Measurements from ENCODE around the gene AIFM2.
A peak's percentile ranks its signal among the peaks of the same experiment; 100 is the strongest.

Gene AIFM2

DNA sequence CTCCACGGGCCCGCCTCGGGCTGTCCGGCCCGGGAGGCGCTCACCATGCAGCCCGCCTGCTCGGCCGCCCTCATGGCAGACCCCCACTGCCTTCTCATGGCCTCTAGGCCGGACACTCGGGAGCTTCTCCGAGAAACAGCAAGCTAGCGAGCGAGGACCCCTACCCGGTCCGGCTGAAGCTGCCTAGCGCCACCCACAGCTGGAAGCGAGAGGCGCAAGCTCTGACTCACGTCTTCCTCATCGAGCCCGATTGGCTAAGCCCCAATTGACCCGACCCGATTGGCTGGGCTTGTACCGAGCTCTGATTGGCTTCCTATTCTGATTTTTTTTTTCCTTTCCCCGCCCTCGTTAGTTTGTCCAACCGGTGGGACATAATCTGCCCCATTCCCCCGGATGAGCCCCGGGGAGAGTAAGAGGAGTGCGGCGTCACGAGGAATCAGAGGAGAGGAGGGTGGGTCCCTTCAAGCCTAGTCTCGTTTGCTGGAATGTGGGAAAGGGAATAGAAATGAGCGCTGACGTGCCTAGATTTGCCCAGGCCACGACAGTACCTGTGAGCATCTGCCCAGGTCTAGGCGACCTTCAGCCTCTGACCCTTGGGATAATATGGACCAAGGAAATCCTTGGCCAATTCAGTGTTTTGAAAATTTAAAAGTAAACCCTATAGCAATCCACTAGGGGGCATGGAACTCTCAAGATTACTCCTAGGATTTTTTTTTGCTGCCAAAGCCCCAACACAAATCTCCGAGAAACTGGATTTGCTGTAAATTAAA lies 14.0 kb upstream of the AIFM2 start, which contains the start of gene TYSND1:
Gene TYSND1, minus strand, starts transcription at position 212 of the 770 bp plus-strand sequence. Its CDS starts 114 bp downstream, at position 98.
- CTCF ChIA-PET, result interaction anchor here (0.5 to 3.8 kb wide), 54 partner anchors 9 to 1950 kb away, joined by 3 to 63 read pairs (median 4); partner anchors contain the start of gene AIFM2
- POLR2A ChIA-PET, result interaction anchor here (0.6 to 3.6 kb wide), 49 partner anchors 8 to 1071 kb away, joined by 3 to 81 read pairs (median 4); partner anchors contain the start of genes AIFM2, EIF4EBP2, PPA1 and SAR1A
- H3K36me3 ChIP-seq (ENCODE audit: control insufficient read depth in 2 of 2, insufficient read depth in 1 of 2, low read length in 2 of 2), result peaks cover 9 to 45% of the 10 kb centered on the region in 2 experiments
- peaks cover 6% of the 10 kb centered on the region; the same call in 1 of the 2 replicates for H3K4me1 ChIP-seq (ENCODE audit: control insufficient read depth, insufficient read depth, low read length)
- no peaks in the 10 kb centered on the region for H3K9me3 ChIP-seq (ENCODE audit: control insufficient read depth, insufficient read depth, low read depth, low read length)
- H3K4me3 ChIP-seq (ENCODE audit: low read depth, low read length), result peak within 1 kb of the TSS; percentile 64
- H3K27ac ChIP-seq (ENCODE audit: extremely low read depth, low read depth, low read length), result peak within 1 kb of the TSS; percentile 84
- TF ChIP-seq KLF16 (tag by site-specific recombination; IDR thresholded peaks at IDR 0.05), result 0 out of 2 replicates have a peak, but pooled peaks have one; percentile 18
- TF ChIP-seq IKZF3 (tag by site-specific recombination; IDR thresholded peaks at IDR 0.05), result peak; percentile 96
- peak; percentile 61 for TF ChIP-seq KLF8 (tag by site-specific recombination; IDR thresholded peaks at IDR 0.05)
- no peak for TF ChIP-seq ZNF169 (tag by site-specific recombination; IDR thresholded peaks at IDR 0.05)
- no peak for TF ChIP-seq ZNF174 (tag by site-specific recombination; IDR thresholded peaks at IDR 0.05)
- TF ChIP-seq ZBTB7A (tag by site-specific recombination; IDR thresholded peaks at IDR 0.05; ENCODE audit: low read depth), result peak; percentile 61; the same call in 1 of the 2 replicates
- TF ChIP-seq SP2 (tag by site-specific recombination; IDR thresholded peaks at IDR 0.05), result peak; percentile 95
- TF ChIP-seq ZNF140 (tag by site-specific recombination; IDR thresholded peaks at IDR 0.05), result no peak
- TF ChIP-seq, protein P1, sequence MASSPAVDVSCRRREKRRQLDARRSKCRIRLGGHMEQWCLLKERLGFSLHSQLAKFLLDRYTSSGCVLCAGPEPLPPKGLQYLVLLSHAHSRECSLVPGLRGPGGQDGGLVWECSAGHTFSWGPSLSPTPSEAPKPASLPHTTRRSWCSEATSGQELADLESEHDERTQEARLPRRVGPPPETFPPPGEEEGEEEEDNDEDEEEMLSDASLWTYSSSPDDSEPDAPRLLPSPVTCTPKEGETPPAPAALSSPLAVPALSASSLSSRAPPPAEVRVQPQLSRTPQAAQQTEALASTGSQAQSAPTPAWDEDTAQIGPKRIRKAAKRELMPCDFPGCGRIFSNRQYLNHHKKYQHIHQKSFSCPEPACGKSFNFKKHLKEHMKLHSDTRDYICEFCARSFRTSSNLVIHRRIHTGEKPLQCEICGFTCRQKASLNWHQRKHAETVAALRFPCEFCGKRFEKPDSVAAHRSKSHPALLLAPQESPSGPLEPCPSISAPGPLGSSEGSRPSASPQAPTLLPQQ (tag by site-specific recombination; IDR thresholded peaks at IDR 0.05), result peak; percentile 72
- peak; percentile 33; the same call in 1 of the 2 replicates for TF ChIP-seq ZFP37 (tag by site-specific recombination; IDR thresholded peaks at IDR 0.05)
- 0 out of 2 replicates have a peak, but pooled peaks have one; percentile 38 for TF ChIP-seq ZNF561 (tag by site-specific recombination; IDR thresholded peaks at IDR 0.05; ENCODE audit: borderline replicate concordance)
- 0 out of 2 replicates have a peak, but pooled peaks have one; percentile 13 for TF ChIP-seq ZNF610 (tag by site-specific recombination; IDR thresholded peaks at IDR 0.05; ENCODE audit: borderline replicate concordance)
- 0 out of 2 replicates have a peak, but pooled peaks have one; percentile 9 for TF ChIP-seq ZNF335 (tag by site-specific recombination; conservative IDR thresholded peaks at IDR 0.05)
- TF ChIP-seq, protein P2, sequence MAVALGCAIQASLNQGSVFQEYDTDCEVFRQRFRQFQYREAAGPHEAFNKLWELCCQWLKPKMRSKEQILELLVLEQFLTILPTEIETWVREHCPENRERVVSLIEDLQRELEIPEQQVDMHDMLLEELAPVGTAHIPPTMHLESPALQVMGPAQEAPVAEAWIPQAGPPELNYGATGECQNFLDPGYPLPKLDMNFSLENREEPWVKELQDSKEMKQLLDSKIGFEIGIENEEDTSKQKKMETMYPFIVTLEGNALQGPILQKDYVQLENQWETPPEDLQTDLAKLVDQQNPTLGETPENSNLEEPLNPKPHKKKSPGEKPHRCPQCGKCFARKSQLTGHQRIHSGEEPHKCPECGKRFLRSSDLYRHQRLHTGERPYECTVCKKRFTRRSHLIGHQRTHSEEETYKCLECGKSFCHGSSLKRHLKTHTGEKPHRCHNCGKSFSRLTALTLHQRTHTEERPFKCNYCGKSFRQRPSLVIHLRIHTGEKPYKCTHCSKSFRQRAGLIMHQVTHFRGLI (tag by site-specific recombination; IDR thresholded peaks at IDR 0.05), result peak; percentile 15; the same call in 1 of the 2 replicates
- no peak for TF ChIP-seq ZNF48 (tag by site-specific recombination; IDR thresholded peaks at IDR 0.05)
- no peak for TF ChIP-seq ZNF510 (tag by site-specific recombination; IDR thresholded peaks at IDR 0.05; ENCODE audit: insufficient replicate concordance)
- TF ChIP-seq ZNF416 (tag by site-specific recombination; IDR thresholded peaks at IDR 0.05), result no peak
- TF ChIP-seq GLI2 (tag by site-specific recombination; IDR thresholded peaks at IDR 0.05; ENCODE audit: borderline replicate concordance, low read depth), result no peak
- TF ChIP-seq ZFP3 (tag by site-specific recombination; IDR thresholded peaks at IDR 0.05; ENCODE audit: low read depth), result 0 out of 2 replicates have a peak, but pooled peaks have one; percentile 70
- peak; percentile 60; the same call in 1 of the 2 replicates for TF ChIP-seq PRDM1 (tag by site-specific recombination; IDR thresholded peaks at IDR 0.05)
- peak; percentile 93 for TF ChIP-seq ZEB2 (tag by site-specific recombination; IDR thresholded peaks at IDR 0.05)
- TF ChIP-seq, protein P3, sequence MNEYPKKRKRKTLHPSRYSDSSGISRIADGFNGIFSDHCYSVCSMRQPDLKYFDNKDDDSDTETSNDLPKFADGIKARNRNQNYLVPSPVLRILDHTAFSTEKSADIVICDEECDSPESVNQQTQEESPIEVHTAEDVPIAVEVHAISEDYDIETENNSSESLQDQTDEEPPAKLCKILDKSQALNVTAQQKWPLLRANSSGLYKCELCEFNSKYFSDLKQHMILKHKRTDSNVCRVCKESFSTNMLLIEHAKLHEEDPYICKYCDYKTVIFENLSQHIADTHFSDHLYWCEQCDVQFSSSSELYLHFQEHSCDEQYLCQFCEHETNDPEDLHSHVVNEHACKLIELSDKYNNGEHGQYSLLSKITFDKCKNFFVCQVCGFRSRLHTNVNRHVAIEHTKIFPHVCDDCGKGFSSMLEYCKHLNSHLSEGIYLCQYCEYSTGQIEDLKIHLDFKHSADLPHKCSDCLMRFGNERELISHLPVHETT (tag by site-specific recombination; IDR thresholded peaks at IDR 0.05), result peak; percentile 72
- peak; percentile 96 for TF ChIP-seq MZF1 (tag by site-specific recombination; IDR thresholded peaks at IDR 0.05; ENCODE audit: borderline replicate concordance)
- no peak for TF ChIP-seq ZBTB8A (tag by site-specific recombination; IDR thresholded peaks at IDR 0.05)
- peak; percentile 72 for TF ChIP-seq ZNF629 (tag by site-specific recombination; IDR thresholded peaks at IDR 0.05)
- TF ChIP-seq ZNF202 (tag by site-specific recombination; IDR thresholded peaks at IDR 0.05; ENCODE audit: borderline replicate concordance), result no peak
- TF ChIP-seq, protein P4, sequence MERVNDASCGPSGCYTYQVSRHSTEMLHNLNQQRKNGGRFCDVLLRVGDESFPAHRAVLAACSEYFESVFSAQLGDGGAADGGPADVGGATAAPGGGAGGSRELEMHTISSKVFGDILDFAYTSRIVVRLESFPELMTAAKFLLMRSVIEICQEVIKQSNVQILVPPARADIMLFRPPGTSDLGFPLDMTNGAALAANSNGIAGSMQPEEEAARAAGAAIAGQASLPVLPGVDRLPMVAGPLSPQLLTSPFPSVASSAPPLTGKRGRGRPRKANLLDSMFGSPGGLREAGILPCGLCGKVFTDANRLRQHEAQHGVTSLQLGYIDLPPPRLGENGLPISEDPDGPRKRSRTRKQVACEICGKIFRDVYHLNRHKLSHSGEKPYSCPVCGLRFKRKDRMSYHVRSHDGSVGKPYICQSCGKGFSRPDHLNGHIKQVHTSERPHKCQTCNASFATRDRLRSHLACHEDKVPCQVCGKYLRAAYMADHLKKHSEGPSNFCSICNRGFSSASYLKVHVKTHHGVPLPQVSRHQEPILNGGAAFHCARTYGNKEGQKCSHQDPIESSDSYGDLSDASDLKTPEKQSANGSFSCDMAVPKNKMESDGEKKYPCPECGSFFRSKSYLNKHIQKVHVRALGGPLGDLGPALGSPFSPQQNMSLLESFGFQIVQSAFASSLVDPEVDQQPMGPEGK (tag by site-specific recombination; IDR thresholded peaks at IDR 0.05), result peak; percentile 96
- TF ChIP-seq ZNF404 (tag by site-specific recombination; IDR thresholded peaks at IDR 0.05), result no peak
- TF ChIP-seq, protein P5, sequence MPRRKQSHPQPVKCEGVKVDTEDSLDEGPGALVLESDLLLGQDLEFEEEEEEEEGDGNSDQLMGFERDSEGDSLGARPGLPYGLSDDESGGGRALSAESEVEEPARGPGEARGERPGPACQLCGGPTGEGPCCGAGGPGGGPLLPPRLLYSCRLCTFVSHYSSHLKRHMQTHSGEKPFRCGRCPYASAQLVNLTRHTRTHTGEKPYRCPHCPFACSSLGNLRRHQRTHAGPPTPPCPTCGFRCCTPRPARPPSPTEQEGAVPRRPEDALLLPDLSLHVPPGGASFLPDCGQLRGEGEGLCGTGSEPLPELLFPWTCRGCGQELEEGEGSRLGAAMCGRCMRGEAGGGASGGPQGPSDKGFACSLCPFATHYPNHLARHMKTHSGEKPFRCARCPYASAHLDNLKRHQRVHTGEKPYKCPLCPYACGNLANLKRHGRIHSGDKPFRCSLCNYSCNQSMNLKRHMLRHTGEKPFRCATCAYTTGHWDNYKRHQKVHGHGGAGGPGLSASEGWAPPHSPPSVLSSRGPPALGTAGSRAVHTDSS (tag by site-specific recombination; IDR thresholded peaks at IDR 0.05), result peak; percentile 40; the same call in 1 of the 2 replicates
- peak; percentile 63 for TF ChIP-seq TRIM28 (IDR thresholded peaks at IDR 0.05; ENCODE audit: borderline replicate concordance, low read length)
